ENCODE data around the gene NPIPB2.
A peak's percentile ranks its signal among the peaks of the same experiment; 100 is the strongest.
"Not testable (repeated sequence)": the region's sequence is repeated elsewhere in the genome, so short reads cannot be mapped to it uniquely, and the experiment has no call there.

The NPIPB2 gene

GRCh38 chr16:11957591-11958395 is 15.9 kb upstream of the NPIPB2 start:
- no peak for TF ChIP-seq CTCF (IDR thresholded peaks at IDR 0.05; ENCODE audit: low read length, missing control alignments)
- H3K4me3 ChIP-seq (replicated peaks; ENCODE audit: low read depth, low read length) = no peak overlapping the region
- DNase-seq (ENCODE audit: low read depth) = no peak

GRCh38 chr16:11956558-11956957 is 14.7 kb upstream of the NPIPB2 start:
- H3K4me3 ChIP-seq (replicated peaks; ENCODE audit: low read depth, low read length) = no peak overlapping the region
- no peak for TF ChIP-seq CTCF (IDR thresholded peaks at IDR 0.05; ENCODE audit: low read length, missing control alignments)
- DNase-seq (ENCODE audit: low read depth) = no peak

GRCh38 chr16:11955713-11956123 is 13.9 kb upstream of the NPIPB2 start:
- DNase-seq (ENCODE audit: low read depth) = peak; percentile 59
- H3K4me3 ChIP-seq (replicated peaks; ENCODE audit: low read depth, low read length) = no peak overlapping the region
- TF ChIP-seq CTCF (IDR thresholded peaks at IDR 0.05; ENCODE audit: low read length, missing control alignments) = no peak

GRCh38 chr16:11953576-11953975 is 11.7 kb upstream of the NPIPB2 start:
- not testable (repeated sequence) for H3K4me3 ChIP-seq (replicated peaks; ENCODE audit: low read depth, low read length); DNase-seq (ENCODE audit: low read depth)

- no peak for DNase-seq (ENCODE audit: low read depth)
- no peak overlapping the region for H3K4me3 ChIP-seq (replicated peaks; ENCODE audit: low read depth, low read length)
- no peak for TF ChIP-seq CTCF (IDR thresholded peaks at IDR 0.05; ENCODE audit: low read length, missing control alignments)
Observed at GRCh38 chr16:11950388-11950787, 8.5 kb upstream of the NPIPB2 start.

- H3K4me3 ChIP-seq (replicated peaks; ENCODE audit: low read depth, low read length) = no peak overlapping the region
- peak; percentile 44 for TF ChIP-seq CTCF (IDR thresholded peaks at IDR 0.05; ENCODE audit: low read length, missing control alignments)
- peak; percentile 51 for DNase-seq (ENCODE audit: low read depth)
Observed at GRCh38 chr16:11949527-11949926, 7.7 kb upstream of the NPIPB2 start.

- DNase-seq (ENCODE audit: low read depth) = no peak
- TF ChIP-seq CTCF (IDR thresholded peaks at IDR 0.05; ENCODE audit: low read length, missing control alignments) = no peak
- H3K4me3 ChIP-seq (replicated peaks; ENCODE audit: low read depth, low read length) = no peak overlapping the region
Observed at GRCh38 chr16:11948819-11949218, 7.0 kb upstream of the NPIPB2 start.
